ENCODE results near the gene NKTR.

The NKTR gene

GRCh38 chr3:42649783-42650182 is 49.3 kb downstream of the NKTR start:
- DNase-seq: no peak
- TF ChIP-seq POLR2A (IDR thresholded peaks at IDR 0.05; ENCODE audit: low read length) (no peak), GATA1 (IDR thresholded peaks at IDR 0.05; ENCODE audit: low read depth, low read length) (no peak)

GRCh38 chr3:42651248-42652091 is 51.0 kb downstream of the NKTR start:
- no peak for DNase-seq
- TF ChIP-seq GATA1 (IDR thresholded peaks at IDR 0.05; ENCODE audit: low read depth, low read length) (no peak), POLR2A (IDR thresholded peaks at IDR 0.05; ENCODE audit: low read length) (no peak)

GRCh38 chr3:42652251-42652610 is 51.7 kb downstream of the NKTR start:
- TF ChIP-seq GATA1 (IDR thresholded peaks at IDR 0.05; ENCODE audit: low read depth, low read length) (no peak), POLR2A (IDR thresholded peaks at IDR 0.05; ENCODE audit: low read length) (no peak)
- no peak for DNase-seq

- DNase-seq: peak in 1 of 2 experiments; percentile 37
- no peak for TF ChIP-seq POLR2A (IDR thresholded peaks at IDR 0.05; ENCODE audit: low read length)
- no peak for TF ChIP-seq GATA1 (IDR thresholded peaks at IDR 0.05; ENCODE audit: low read depth, low read length)
Observed at GRCh38 chr3:42652611-42653302, 52.3 kb downstream of the NKTR start.

DNA sequence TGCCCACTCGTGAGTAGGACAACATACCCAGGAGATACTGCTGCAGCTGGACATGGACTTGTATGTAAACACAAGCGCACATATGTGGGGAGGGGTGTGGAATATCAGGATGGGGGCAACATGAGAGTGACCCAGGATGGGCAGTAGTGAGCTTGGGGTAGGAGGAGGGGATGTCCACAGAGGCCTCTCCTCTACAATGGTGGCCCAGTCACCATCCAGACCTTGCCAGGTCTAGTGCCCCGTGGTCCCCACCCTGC is 52.7 kb downstream of the NKTR start:
- TF ChIP-seq GATA1 (IDR thresholded peaks at IDR 0.05; ENCODE audit: low read depth, low read length) (no peak), POLR2A (IDR thresholded peaks at IDR 0.05; ENCODE audit: low read length) (no peak)
- DNase-seq: no peak

GRCh38 chr3:42653560-42654330 is 53.3 kb downstream of the NKTR start, which contains the start of gene ZBTB47:
Gene ZBTB47, plus strand, starts transcription at chr3:42653697. Its CDS starts 4,659 bp downstream, at chr3:42658356.
- DNase-seq: no peak
- TF ChIP-seq GATA1 (IDR thresholded peaks at IDR 0.05; ENCODE audit: low read depth, low read length): no peak
- TF ChIP-seq POLR2A (IDR thresholded peaks at IDR 0.05; ENCODE audit: low read length): no peak

DNA sequence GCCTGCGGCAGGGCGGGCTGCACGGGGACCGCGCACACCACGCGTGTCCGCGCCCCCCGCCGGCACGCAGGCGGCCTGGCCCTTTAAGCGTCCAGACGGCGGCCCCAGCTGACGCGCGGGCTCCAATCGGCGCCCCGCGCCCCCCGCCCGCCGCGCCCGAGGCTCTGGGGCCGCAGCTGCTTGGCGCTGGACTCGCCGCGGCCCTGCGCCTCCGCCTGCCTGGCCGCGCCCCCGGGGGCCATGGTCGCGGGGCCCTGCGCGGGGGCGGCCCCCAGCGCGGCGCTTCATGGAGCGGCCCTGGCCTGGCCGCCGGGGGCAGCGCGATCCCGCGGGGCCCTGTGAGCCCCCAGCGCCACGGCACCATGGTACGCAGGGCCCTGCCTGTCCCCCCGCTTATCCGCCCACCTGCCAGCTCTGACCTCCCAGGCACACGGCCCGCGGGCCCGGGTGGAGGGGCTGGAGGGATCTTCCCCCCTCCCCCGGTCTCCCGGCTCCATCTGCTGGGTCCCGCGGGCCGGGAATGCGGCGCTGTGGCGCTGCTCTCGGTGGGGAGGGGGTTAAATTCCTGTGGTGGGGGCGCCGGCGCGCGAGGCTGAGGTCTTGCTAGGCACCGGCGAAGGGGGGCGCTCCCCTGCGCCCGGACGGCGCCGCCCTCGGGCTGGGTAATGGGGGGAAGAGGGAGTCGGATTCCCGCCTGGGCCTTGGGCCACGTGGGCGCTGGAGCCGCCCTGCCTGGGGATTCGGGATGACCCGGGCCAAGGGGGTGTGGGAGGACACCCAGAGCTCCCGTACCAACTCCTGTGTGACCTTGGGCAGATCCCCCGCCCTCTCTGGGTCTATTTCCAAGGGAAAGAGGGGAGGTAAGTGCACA is 54.1 kb downstream of the NKTR start:
- peak; percentile 37 to 38 for DNase-seq

GRCh38 chr3:42655331-42655888 is 54.9 kb downstream of the NKTR start:
- no peak for TF ChIP-seq POLR2A (IDR thresholded peaks at IDR 0.05; ENCODE audit: low read length)
- TF ChIP-seq GATA1 (IDR thresholded peaks at IDR 0.05; ENCODE audit: low read depth, low read length): no peak
- peak in 1 of 2 experiments; percentile 17 for DNase-seq

More for the DNA sequence above, 54.1 kb downstream of the NKTR start:
- no peak for TF ChIP-seq POLR2A (IDR thresholded peaks at IDR 0.05; ENCODE audit: low read length)
- no peak for TF ChIP-seq GATA1 (IDR thresholded peaks at IDR 0.05; ENCODE audit: low read depth, low read length)

- no peak for DNase-seq
- TF ChIP-seq GATA1 (IDR thresholded peaks at IDR 0.05; ENCODE audit: low read depth, low read length) (no peak), POLR2A (IDR thresholded peaks at IDR 0.05; ENCODE audit: low read length) (no peak)
Observed at GRCh38 chr3:42655980-42656679, 55.6 kb downstream of the NKTR start.

- no peak for DNase-seq
- TF ChIP-seq POLR2A (IDR thresholded peaks at IDR 0.05; ENCODE audit: low read length): no peak
- TF ChIP-seq GATA1 (IDR thresholded peaks at IDR 0.05; ENCODE audit: low read depth, low read length): no peak
Observed at GRCh38 chr3:42656680-42657610, 56.5 kb downstream of the NKTR start.

DNA sequence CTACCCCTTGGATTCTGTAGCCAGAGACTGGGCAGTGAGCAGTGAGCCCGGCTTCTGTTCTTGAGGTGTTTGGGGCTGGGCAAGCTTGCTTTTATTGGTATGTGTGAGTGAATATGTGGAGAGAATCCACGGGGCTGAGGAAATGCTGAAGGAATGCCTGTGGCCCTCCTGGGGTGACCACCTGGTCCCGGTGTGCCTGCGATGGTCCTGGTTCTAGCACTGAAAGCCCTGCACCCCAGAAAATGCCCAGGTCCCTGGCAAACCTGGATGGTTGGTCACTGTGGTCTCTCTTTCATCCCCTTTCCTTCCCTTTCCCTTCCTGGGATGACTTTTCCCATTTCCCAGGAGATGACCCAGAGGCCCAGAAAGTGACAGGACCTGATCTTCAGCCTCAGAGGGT is 57.2 kb downstream of the NKTR start:
- TF ChIP-seq POLR2A (IDR thresholded peaks at IDR 0.05; ENCODE audit: low read length) (no peak), GATA1 (IDR thresholded peaks at IDR 0.05; ENCODE audit: low read depth, low read length) (no peak)
- DNase-seq: no peak

All from erythroblast (primary cell).